GM20431 (cell line): Measurements from ENCODE around the gene NUDT4.

Experiments
- in situ Hi-C: fragments of 300-500 bp; cut with MseI, MboI; formaldehyde crosslinking; loops from one replicate; pipeline ENCODE4 v1.15.0; 2020; ENCODE audit warnings: low sequenced_read_pairs; ENCODE audit not compliant: unreplicated experiment

Gene NUDT4

GRCh38 chr12:93390549-93391297 lies 13.0 kb downstream of the NUDT4 start:
- in situ Hi-C loops: loop anchor here (25.0 kb wide), 1 partner anchor 353 kb away; no protein-coding TSS in a partner anchor

- in situ Hi-C loops: loop anchor here (25.0 kb wide), 1 partner anchor 356 kb away; no protein-coding TSS in a partner anchor
These were observed 15.7 kb downstream of the NUDT4 start for GRCh38 chr12:93393425-93393824.

DNA sequence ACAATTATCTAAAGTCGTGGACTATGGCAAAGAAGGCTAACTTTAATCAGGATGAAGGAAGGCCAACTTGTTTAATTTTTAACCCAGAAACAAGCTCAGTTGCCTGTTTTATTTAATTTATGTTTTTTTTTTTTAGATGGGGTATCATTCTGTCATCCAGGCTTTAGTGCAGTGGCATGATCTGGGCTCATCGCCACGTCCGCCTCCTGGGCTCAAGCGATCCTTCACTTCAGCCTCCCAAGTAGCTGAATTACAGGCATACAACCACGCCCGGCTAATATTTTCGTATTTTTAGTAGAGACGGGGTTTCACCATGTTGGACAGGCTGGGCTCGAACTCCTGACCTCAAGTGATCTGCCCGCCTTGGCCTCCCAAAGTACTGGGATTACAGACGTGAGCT lies 19.7 kb downstream of the NUDT4 start:
- in situ Hi-C loops: loop anchor here (25.0 kb wide), 1 partner anchor 360 kb away; no protein-coding TSS in a partner anchor

DNA sequence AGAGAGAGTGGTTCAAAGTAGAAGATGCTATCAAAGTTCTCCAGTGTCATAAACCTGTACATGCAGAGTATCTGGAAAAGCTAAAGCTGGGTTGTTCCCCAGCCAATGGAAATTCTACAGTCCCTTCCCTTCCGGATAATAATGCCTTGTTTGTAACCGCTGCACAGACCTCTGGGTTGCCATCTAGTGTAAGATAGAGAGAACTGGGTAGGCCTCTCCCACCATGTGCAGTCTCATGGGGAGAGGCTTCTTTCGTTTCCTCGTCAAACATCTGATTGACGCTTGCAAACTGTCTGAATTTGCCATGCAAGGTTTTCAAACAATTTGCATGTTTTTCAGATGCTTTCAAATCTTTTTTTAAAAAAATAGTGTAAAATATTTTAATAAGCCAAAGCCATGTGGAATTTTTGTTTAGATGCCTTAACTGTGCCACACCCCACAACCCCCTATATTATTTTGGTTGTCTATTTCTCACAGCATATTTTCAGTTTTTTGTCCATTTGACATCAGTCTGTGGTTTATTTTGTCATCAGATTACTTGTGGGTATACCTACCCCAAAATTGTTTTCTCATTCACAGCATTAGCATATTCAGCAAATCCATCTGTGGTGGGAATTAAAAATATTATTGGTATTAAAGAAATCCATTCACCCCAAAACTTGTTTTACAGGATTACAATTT lies 21.6 kb downstream of the NUDT4 start:
- in situ Hi-C loops: loop anchor here (25.0 kb wide), 1 partner anchor 362 kb away; no protein-coding TSS in a partner anchor

GRCh38 chr12:93402333-93403311 lies 24.9 kb downstream of the NUDT4 start:
- in situ Hi-C loops: loop anchor here (25.0 kb wide), 1 partner anchor 615 kb away; no protein-coding TSS in a partner anchor

DNA sequence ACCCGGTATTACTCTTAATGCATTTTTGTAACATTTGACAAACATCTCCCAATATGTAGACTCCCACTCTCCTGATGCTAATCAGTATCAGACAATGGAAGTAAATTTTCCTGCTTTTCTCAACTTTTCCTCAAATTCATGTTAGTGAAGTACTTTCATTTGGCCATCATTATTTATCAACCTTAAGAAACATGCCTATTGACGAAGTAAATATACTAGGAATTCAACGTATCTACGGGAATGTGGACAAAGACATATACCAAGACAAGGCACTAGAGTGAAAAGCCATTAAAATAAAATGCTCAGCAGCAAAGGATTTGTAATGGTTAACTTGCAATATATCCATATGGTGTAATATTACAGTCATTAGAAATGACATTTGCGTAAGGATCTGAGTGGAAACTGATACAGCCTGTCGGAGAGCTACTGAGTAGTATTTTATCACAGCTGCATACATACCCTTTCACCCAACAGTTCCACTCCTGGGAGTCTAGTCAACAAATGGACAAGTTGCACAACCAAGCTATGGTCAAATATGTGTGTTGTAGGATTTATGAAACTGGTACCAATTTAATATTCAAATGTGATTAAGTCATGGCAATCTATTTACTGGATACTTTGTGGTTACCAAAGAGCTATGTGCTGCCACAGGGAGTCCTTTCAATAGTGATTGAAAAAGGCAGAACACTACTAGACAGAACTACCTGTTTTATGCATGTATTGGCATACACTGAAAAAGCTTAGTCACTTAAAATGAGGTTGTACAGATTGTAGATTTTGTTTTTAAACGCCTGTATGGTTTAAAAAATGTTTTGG lies 26.5 kb downstream of the NUDT4 start:
- in situ Hi-C loops: loop anchor here (25.0 kb wide), 1 partner anchor 617 kb away; no protein-coding TSS in a partner anchor

GRCh38 chr12:93404961-93405849 lies 27.5 kb downstream of the NUDT4 start:
- in situ Hi-C loops: loop anchor here (25.0 kb wide), 1 partner anchor 618 kb away; no protein-coding TSS in a partner anchor

GRCh38 chr12:93407054-93407962 lies 29.6 kb downstream of the NUDT4 start:
- in situ Hi-C loops: loop anchor here (25.0 kb wide), 1 partner anchor 620 kb away; no protein-coding TSS in a partner anchor

DNA sequence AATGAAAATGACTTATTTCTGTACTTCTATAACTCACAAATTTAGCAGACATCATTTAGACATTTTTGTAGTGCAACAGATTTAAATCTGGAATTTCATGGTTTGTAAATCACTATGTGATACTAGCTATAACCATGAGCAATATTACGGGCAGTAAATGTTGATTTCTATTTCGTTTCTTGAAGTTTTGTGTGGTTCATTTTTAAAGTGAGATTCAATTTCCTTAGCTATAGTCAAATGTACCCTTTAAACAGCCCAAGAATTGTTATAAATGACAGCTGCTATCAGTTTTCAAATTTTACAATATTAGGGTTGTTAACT lies 30.2 kb downstream of the NUDT4 start:
- in situ Hi-C loops: loop anchor here (25.0 kb wide), 1 partner anchor 621 kb away; no protein-coding TSS in a partner anchor

DNA sequence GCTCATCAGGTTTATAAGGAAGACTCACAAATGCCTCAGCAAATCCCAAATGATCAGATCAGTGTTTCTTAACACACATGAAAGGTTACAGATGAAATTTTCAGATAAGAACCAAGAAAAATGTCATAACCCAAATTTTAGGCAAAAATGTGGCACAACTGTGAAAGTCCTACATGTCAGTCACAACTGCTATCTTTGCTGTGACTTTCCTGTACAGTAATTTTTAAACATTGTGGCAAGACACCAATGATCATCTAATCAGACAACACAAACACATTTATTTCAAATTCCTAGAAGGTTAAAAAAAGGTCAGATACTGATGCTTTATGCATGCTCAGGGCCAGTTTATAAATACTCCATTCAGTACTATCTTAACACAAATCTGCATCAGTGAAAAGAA lies 31.1 kb downstream of the NUDT4 start:
- in situ Hi-C loops: loop anchor here (25.0 kb wide), 1 partner anchor 622 kb away; no protein-coding TSS in a partner anchor

GRCh38 chr12:93409343-93410187 lies 31.8 kb downstream of the NUDT4 start:
- in situ Hi-C loops: loop anchor here (25.0 kb wide), 1 partner anchor 622 kb away; no protein-coding TSS in a partner anchor

DNA sequence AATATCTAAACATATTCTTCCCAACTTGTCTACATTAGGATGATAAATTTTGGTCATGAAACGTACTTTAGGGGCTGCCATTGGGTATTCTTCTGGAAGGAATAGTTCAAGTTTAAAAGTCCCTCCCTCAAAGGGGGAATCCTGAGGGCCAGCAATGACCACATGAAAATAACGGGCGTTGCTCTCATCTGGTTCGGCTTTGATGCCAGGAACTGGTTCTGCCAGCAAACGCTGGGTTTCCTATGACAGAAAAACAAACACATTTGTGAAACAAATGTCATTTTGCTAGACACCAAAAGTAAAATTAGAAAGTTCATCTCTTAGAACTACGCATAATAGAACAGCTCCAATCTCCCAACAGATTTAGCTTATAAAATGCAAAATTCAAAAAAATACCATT lies 33.3 kb downstream of the NUDT4 start:
- in situ Hi-C loops: loop anchor here (25.0 kb wide), 1 partner anchor 624 kb away; no protein-coding TSS in a partner anchor

- in situ Hi-C loops: loop anchor here (25.0 kb wide), 1 partner anchor 625 kb away; no protein-coding TSS in a partner anchor
These were observed 34.7 kb downstream of the NUDT4 start for GRCh38 chr12:93412396-93412795.

DNA sequence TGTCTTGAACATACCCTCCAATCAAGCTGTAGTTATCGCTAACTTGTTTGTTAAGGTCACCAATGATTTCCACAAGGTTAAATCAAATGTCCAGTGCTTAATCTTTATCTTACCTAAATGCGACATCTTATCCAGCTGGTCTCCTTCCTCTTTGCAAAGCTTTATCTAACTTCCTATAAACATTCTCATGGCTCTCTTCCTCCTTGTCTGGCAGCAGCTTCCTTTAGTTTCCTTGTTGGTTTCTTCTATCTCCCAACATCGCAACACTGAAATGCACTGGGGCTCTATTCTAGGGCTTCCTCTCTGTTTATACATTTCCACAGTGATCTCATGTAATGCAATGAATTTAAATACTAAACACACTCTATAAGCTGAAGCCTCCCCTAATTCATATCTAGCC lies 35.3 kb downstream of the NUDT4 start:
- in situ Hi-C loops: loop anchor here (25.0 kb wide), 1 partner anchor 626 kb away; no protein-coding TSS in a partner anchor

DNA sequence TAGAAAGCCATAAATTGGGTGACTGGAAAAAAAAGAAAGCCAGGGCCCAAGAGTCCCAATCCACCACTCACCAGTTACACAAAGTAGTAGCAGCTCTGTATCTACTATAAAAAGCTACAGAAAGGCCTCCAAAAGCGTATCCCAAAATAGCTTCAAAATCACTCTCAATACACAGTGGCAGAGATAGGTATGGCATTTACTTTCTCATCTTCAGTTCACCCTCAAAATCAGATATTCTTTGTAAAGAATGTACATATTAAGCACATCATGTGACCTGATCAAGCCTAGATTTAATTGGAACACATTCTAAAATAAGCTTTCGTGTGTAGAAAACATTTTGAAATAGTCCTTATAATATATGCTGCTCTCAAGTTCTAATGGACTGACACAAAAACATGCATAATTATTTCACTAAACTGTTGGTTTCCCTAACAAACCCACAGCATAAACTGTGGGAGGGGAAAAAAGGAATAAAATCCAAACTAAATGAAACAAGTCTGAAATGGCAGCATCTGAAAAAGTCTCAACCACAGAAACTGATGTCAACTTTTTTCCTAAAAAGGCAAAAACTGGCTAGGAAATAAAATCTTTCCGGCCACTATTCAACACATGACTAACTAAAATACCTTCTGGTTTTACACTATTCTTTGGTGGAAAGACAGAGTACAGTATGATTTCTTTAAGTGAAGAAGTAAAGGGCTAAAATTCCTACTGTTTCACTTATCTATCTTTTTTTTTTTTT lies 38.2 kb downstream of the NUDT4 start:
- in situ Hi-C loops: loop anchor here (25.0 kb wide), 1 partner anchor 629 kb away; no protein-coding TSS in a partner anchor
